H9 (cell line): ENCODE results near the gene LSM7. TPM values are rescaled to one million over a fixed set of nuclear protein-coding genes. Genes with fewer than 3 reads are reported as not detected.

ENCODE experiments used
- DNase-seq: peaks from one replicate; pipeline ENCODE4 v3.0.0-alpha.2; 2017
- H2AFZ ChIP-seq: one replicate; pipeline ENCODE4 v1.6.1; 2013; ENCODE audit warnings: mild to moderate bottlenecking, low read length, control low read depth, moderate library complexity
- H2AK5ac ChIP-seq: 2 replicates; pipeline ENCODE4 v1.6.1; 2013; ENCODE audit warnings: low read length, control low read depth, mixed read lengths; ENCODE audit not compliant: insufficient read length
- H2BK120ac ChIP-seq: one replicate; pipeline ENCODE4 v1.6.1; 2013; ENCODE audit warnings: low read depth, mild to moderate bottlenecking, low read length, control low read depth, inconsistent platforms; ENCODE audit not compliant: poor library complexity, severe bottlenecking
- H2BK12ac ChIP-seq: 2 replicates; pipeline ENCODE4 v1.6.1; 2013; ENCODE audit warnings: low read length, control low read depth, mixed read lengths, low read depth; ENCODE audit not compliant: insufficient read length
- H2BK15ac ChIP-seq: 2 replicates; pipeline ENCODE4 v1.6.1; 2013; ENCODE audit warnings: low read depth, low read length, control low read depth
- H2BK20ac ChIP-seq: one replicate; pipeline ENCODE4 v1.6.1; 2013; ENCODE audit warnings: low read depth, mild to moderate bottlenecking, low read length, control low read depth, inconsistent platforms; ENCODE audit not compliant: poor library complexity, severe bottlenecking
- H2BK5ac ChIP-seq: 2 replicates; pipeline ENCODE4 v1.6.1; 2013; ENCODE audit warnings: low read length, control low read depth, mixed read lengths; ENCODE audit not compliant: insufficient read length
- H3K14ac ChIP-seq: 2 replicates; pipeline ENCODE4 v1.6.1; 2013; ENCODE audit warnings: low read length, control low read depth; ENCODE audit not compliant: insufficient read depth
- H3K18ac ChIP-seq: 2 replicates; pipeline ENCODE4 v1.6.1; 2013; ENCODE audit warnings: low read depth, mild to moderate bottlenecking, mixed read lengths, low read length, control low read depth; ENCODE audit not compliant: insufficient read length
- H3K23ac ChIP-seq: 2 replicates; pipeline ENCODE4 v1.6.1; 2013; ENCODE audit warnings: low read length, control low read depth, mixed read lengths, low read depth; ENCODE audit not compliant: insufficient read length
- H3K23me2 ChIP-seq: 2 replicates; pipeline ENCODE4 v1.6.1; 2013; ENCODE audit warnings: low read depth, mild to moderate bottlenecking, mixed read lengths, low read length, control low read depth; ENCODE audit not compliant: insufficient read length, poor library complexity, severe bottlenecking
- H3K27ac ChIP-seq: 2 replicates; pipeline ENCODE4 v1.5.1; 2013; ENCODE audit warnings: low read length, control low read depth, mixed read lengths, low read depth; ENCODE audit not compliant: insufficient read length
- H3K27me3 ChIP-seq: 2 replicates; pipeline ENCODE4 v1.6.1; 2013; ENCODE audit warnings: low read length, control low read depth, inconsistent platforms; ENCODE audit not compliant: insufficient read depth
- H3K4ac ChIP-seq: 2 replicates; pipeline ENCODE4 v1.6.1; 2013; ENCODE audit warnings: low read depth, mild to moderate bottlenecking, control low read depth, inconsistent platforms, low read length, moderate library complexity
- H3K4me1 ChIP-seq: 2 replicates; pipeline ENCODE4 v1.6.1; 2013; ENCODE audit warnings: low read length, control low read depth, inconsistent platforms; ENCODE audit not compliant: insufficient read depth
- H3K4me2 ChIP-seq: 2 replicates; pipeline ENCODE4 v1.6.1; 2013; ENCODE audit warnings: low read length, control low read depth, mixed read lengths; ENCODE audit not compliant: insufficient read length, insufficient read depth
- H3K56ac ChIP-seq: 2 replicates; pipeline ENCODE4 v1.6.1; 2013; ENCODE audit warnings: low read depth, mild to moderate bottlenecking, mixed read lengths, low read length, control low read depth; ENCODE audit not compliant: insufficient read length
- H3K79me1 ChIP-seq: 2 replicates; pipeline ENCODE4 v1.6.1; 2013; ENCODE audit warnings: low read depth, mild to moderate bottlenecking, moderate library complexity, low read length, control low read depth, inconsistent platforms; ENCODE audit not compliant: insufficient read depth, poor library complexity, severe bottlenecking
- H3K79me2 ChIP-seq: 2 replicates; pipeline ENCODE4 v1.6.1; 2013; ENCODE audit warnings: low read length, control low read depth, inconsistent platforms; ENCODE audit not compliant: insufficient read depth
- H3K9ac ChIP-seq: 2 replicates; pipeline ENCODE4 v1.6.1; 2013; ENCODE audit warnings: low read length, control low read depth, mixed read lengths; ENCODE audit not compliant: insufficient read length; ENCODE audit errors: extremely low read depth
- H3K9me3 ChIP-seq: one replicate; pipeline ENCODE4 v1.6.1; 2013; ENCODE audit warnings: low read depth, low read length, inconsistent platforms; ENCODE audit not compliant: control insufficient read depth
- H3T11ph ChIP-seq: one replicate; pipeline ENCODE4 v1.6.1; 2013; ENCODE audit warnings: mild to moderate bottlenecking, low read length, control low read depth, inconsistent platforms
- H4K20me1 ChIP-seq: one replicate; pipeline ENCODE4 v1.6.1; 2013; ENCODE audit not compliant: control insufficient read depth, insufficient read length, insufficient read depth
- H4K5ac ChIP-seq: 2 replicates; pipeline ENCODE4 v1.6.1; 2013; ENCODE audit warnings: low read depth, mild to moderate bottlenecking, mixed read lengths, low read length, control low read depth; ENCODE audit not compliant: insufficient read length
- H4K8ac ChIP-seq: replicated peaks from 2 replicates; pipeline ENCODE4 v1.6.1; 2013; ENCODE audit warnings: low read length, control low read depth, mixed read lengths, low read depth; ENCODE audit not compliant: insufficient read length
- H4K91ac ChIP-seq: 2 replicates; pipeline ENCODE4 v1.6.1; 2013; ENCODE audit warnings: low read depth, mild to moderate bottlenecking, moderate library complexity, mixed read lengths, low read length, control low read depth; ENCODE audit not compliant: insufficient read length
- H3K27ac Mint-ChIP-seq, 3 experiments: 2 replicates in 2 of 3; 3 replicates in 1 of 3; pipeline ENCODE4 v1.8.0; 2020 to 2021; ENCODE audit warnings: mixed read lengths in 3 of 3, mild to moderate bottlenecking in 1 of 3, moderate library complexity in 1 of 3
- H3K27me3 Mint-ChIP-seq: 2 replicates; pipeline ENCODE4 v1.8.0; 2021; ENCODE audit warnings: low read depth, mild to moderate bottlenecking, moderate library complexity, mixed read lengths
- H3K36me3 Mint-ChIP-seq, 3 experiments: 2 replicates in 2 of 3; 3 replicates in 1 of 3; pipeline ENCODE4 v1.8.0; 2020 to 2021; ENCODE audit warnings: low read depth in 3 of 3, mixed read lengths in 3 of 3; ENCODE audit not compliant: insufficient read depth in 1 of 3
- H3K4me1 Mint-ChIP-seq, 2 experiments: 2 replicates each; pipeline ENCODE4 v1.8.0; 2020; ENCODE audit warnings: mixed read lengths in 2 of 2
- H3K4me3 Mint-ChIP-seq, 2 experiments: 2 replicates in 1 of 2; 3 replicates in 1 of 2; pipeline ENCODE4 v1.8.0; 2020 to 2021; ENCODE audit warnings: mild to moderate bottlenecking in 2 of 2, mixed read lengths in 2 of 2, moderate library complexity in 1 of 2
- H3K9me3 Mint-ChIP-seq, 2 experiments: 2 replicates in 1 of 2; 3 replicates in 1 of 2; pipeline ENCODE4 v1.8.0; 2020; ENCODE audit warnings: mild to moderate bottlenecking in 2 of 2, mixed read lengths in 2 of 2, moderate library complexity in 1 of 2
- CTCF ChIP-seq: fragments of 200-600 bp; sonication (generic); conservative IDR thresholded peaks from 3 replicates; pipeline ENCODE4 v1.8.0; 2021; ENCODE audit warnings: antibody characterized with exemption, mild to moderate bottlenecking
- WGBS: extraction: QIAGEN DNeasy Blood & Tissue Kit; methylation state at CpG from one replicate; pipeline ENCODE4 v1.1.7; 2013; ENCODE audit warnings: missing lambda C conversion rate, low lambda C conversion rate, mixed read lengths; ENCODE audit not compliant: insufficient read length; ENCODE audit errors: extremely low coverage; 5-methylcytosine and 5-hydroxymethylcytosine counted together
- total RNA-seq: library from RNA; stranded (reverse); gene quantifications from 2 replicates; pipeline ENCODE4 v1.2.1, GENCODE V29; 2021

Gene LSM7
- total RNA-seq, 1 experiment from 2014 or later = 187 TPM

DNA sequence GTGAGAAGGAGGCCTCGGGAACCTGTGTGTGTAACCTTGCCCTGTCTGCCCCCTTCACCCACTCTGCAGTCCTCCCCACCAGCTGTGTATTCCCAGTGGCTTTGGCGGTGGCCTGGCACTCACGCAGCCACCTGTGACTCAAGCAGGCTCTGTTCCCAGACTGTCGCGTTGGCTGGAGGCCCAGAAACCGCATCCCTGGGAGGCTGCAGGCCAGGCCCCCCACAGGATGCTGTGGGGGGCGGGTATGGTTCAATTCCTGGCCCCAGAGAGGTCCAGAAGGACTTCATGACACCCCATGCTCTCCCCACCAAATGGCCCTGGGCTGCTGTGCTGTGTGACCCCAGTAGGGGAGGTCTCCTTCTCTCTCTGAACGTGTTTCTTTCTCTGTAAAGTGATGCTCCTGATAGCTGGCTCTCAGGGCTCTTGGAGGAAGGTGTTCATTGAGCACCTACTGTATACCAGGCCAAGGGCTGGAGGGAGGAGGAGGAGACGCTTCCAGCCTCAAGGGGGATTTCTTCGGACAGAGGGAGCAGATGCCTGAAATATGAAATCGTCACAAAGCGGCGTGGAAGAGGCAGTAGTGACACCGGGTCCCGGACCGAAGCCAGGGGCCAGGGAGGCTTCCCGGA is 18.5 kb downstream of the LSM7 start:
- no peaks in the 10 kb centered on the region for H4K20me1 ChIP-seq
- H3K23me2 ChIP-seq = no peaks in the 10 kb centered on the region
- H3K79me1 ChIP-seq = no peaks in the 10 kb centered on the region
- no peak overlapping the region for H3K4me2 ChIP-seq
- H3K9ac ChIP-seq = no peak overlapping the region
- no peak overlapping the region for H2BK5ac ChIP-seq
- H3K27me3 ChIP-seq = no peaks in the 10 kb centered on the region; the same call in 1 of the 2 replicates
- Mint-ChIP-seq H3K9me3 (peaks cover 0 to 3% of the 10 kb centered on the region in 2 experiments; a peak in 3 of 5 replicates), H3K27me3 (peaks cover 73% of the 10 kb centered on the region), H3K4me3 (no peak overlapping the region), H3K4me1 (peaks cover 4 to 27% of the 10 kb centered on the region in 2 experiments), H3K36me3 (peaks cover 0 to 2% (median 0%) of the 10 kb centered on the region in 3 experiments; a peak in 2 of 7 replicates), H3K27ac (no peak overlapping the region)
- H2BK12ac ChIP-seq = no peak overlapping the region
- no peaks in the 10 kb centered on the region for H3K79me2 ChIP-seq
- H2BK15ac ChIP-seq = no peak overlapping the region
- no peak overlapping the region for H3K23ac ChIP-seq
- no peak overlapping the region for H2AK5ac ChIP-seq
- H3K9me3 ChIP-seq = no peaks in the 10 kb centered on the region
- H3K56ac ChIP-seq = no peak overlapping the region
- no peak overlapping the region for H3K18ac ChIP-seq
- H4K8ac ChIP-seq = no peak overlapping the region
- no peak for TF ChIP-seq CTCF
- H3K4me1 ChIP-seq = no peaks in the 10 kb centered on the region
- DNase-seq = no peak
- no peak overlapping the region for H2AFZ ChIP-seq
- H2BK120ac ChIP-seq = no peak overlapping the region
- WGBS = no CpG with 5 or more reads among the region's 17 CpGs
- no peak overlapping the region for H4K91ac ChIP-seq
- no peak overlapping the region for H3T11ph ChIP-seq
- no peak overlapping the region for H3K4ac ChIP-seq
- no peak overlapping the region for H2BK20ac ChIP-seq
- H3K14ac ChIP-seq = no peak overlapping the region
- H3K27ac ChIP-seq = no peak overlapping the region
- no peak overlapping the region for H4K5ac ChIP-seq
